Anterior cingulate cortex (tissue), 58 donors: ENCODE data around the gene RAP1GAP.
"Not testable (repeated sequence)": the region's sequence is repeated elsewhere in the genome, so short reads cannot be mapped to it uniquely, and the experiment has no call there.

Experiments used
- DNase-seq, 58 donors: peaks; one replicate each; lab custom pipeline; 2025; lab: John Stamatoyannopoulos, UW

RAP1GAP gene

GRCh38 chr1:21680381-21680780 lies 11.2 kb upstream of the RAP1GAP start:
- DNase-seq = no peak

- DNase-seq = no peak
These were observed 8.0 kb upstream of the RAP1GAP start for GRCh38 chr1:21677168-21677567.

GRCh38 chr1:21674957-21675356 lies 5.8 kb upstream of the RAP1GAP start:
- no peak for DNase-seq

- not testable (repeated sequence) for DNase-seq
These were observed 4.7 kb upstream of the RAP1GAP start for GRCh38 chr1:21673853-21674252.

GRCh38 chr1:21673277-21673780 lies 4.2 kb upstream of the RAP1GAP start:
- DNase-seq = peak in 34 of 58 donors; percentile 28 to 84 (median 50)

GRCh38 chr1:21672478-21673276 lies 3.5 kb upstream of the RAP1GAP start:
- DNase-seq = no peak

GRCh38 chr1:21671915-21672314 lies 2.8 kb upstream of the RAP1GAP start:
- DNase-seq = peak in 16 of 58 donors; percentile 21 to 54 (median 34)

- no peak for DNase-seq
These were observed 2.1 kb upstream of the RAP1GAP start for GRCh38 chr1:21670956-21671902.

GRCh38 chr1:21670059-21670881 lies 1.1 kb upstream of the RAP1GAP start:
- no peak for DNase-seq

GRCh38 chr1:21668951-21669257 lies 253 bp downstream of the RAP1GAP start:
- peak in 1 of 58 donors; percentile 46 for DNase-seq

GRCh38 chr1:21668232-21668950 lies 766 bp downstream of the RAP1GAP start:
- DNase-seq = peak in 1 of 58 donors; percentile 58

GRCh38 chr1:21667348-21668231 lies 1.6 kb downstream of the RAP1GAP start:
- no peak for DNase-seq

- DNase-seq = peak in 2 of 58 donors; percentile 38 to 47
These were observed 2.4 kb downstream of the RAP1GAP start for GRCh38 chr1:21666576-21667320.

GRCh38 chr1:21665711-21666575 lies 3.2 kb downstream of the RAP1GAP start:
- no peak for DNase-seq

GRCh38 chr1:21664806-21665588 lies 4.2 kb downstream of the RAP1GAP start:
- no peak for DNase-seq
